Adrenal gland (tissue), 12 donors: ENCODE measurements around the gene NOXA1. TPM values are rescaled to one million over a fixed set of nuclear protein-coding genes. Genes with fewer than 3 reads are reported as not detected.

Experiments used
- DNase-seq, 7 donors: peaks; one replicate each; pipeline ENCODE4 v3.0.0-alpha.2; 2019 to 2020
- H3K27ac ChIP-seq, 5 donors: fragments of 200-600 bp; sonication (generic) in 4 of 5; 1 replicate in 3 of 5; 2 replicates in 2 of 5; pipeline versions ENCODE4 v1.5.1 to v1.8.0; 2016 to 2020; ENCODE audit warnings: mild to moderate bottlenecking in 1 of 5
- H3K27me3 ChIP-seq: fragments of 200-600 bp; 2 replicates; pipeline ENCODE4 v1.8.0; 2021
- H3K36me3 ChIP-seq, 2 donors: fragments of 200-600 bp; replicated peaks in 1 of 2; 1 replicate in 1 of 2; 2 replicates in 1 of 2; pipeline versions ENCODE4 v1.5.1 to v1.8.0; 2018 to 2022
- H3K4me1 ChIP-seq, 2 donors: fragments of 200-600 bp; replicated peaks in 1 of 2; 1 replicate in 1 of 2; 2 replicates in 1 of 2; pipeline versions ENCODE4 v1.5.1 to v1.8.0; 2018 to 2021
- H3K4me3 ChIP-seq, 4 donors: fragments of 200-600 bp; sonication (generic) in 3 of 4; one replicate each; pipeline ENCODE4 v1.5.1; 2016 to 2018
- H3K9me3 ChIP-seq, 3 donors: fragments of 200-600 bp; sonication (generic) in 1 of 3; replicated peaks in 1 of 3; 1 replicate in 2 of 3; 2 replicates in 1 of 3; pipeline versions ENCODE4 v1.5.1 to v1.8.0; 2016 to 2021
- POLR2A ChIP-seq, 2 donors: fragments of 450-650 bp; IDR thresholded peaks; one replicate each; pipeline ENCODE4 v1.6.1; 2017; ENCODE audit warnings: antibody characterized with exemption in 2 of 2, mild to moderate bottlenecking in 2 of 2, moderate library complexity in 1 of 2
- WGBS, 4 donors: extraction: QIAGEN DNeasy Blood & Tissue Kit in 2 of 4; methylation state at CpG; one replicate each; pipeline versions ENCODE4 v1.1.5 to v1.1.7; 2013 to 2017; 5-methylcytosine and 5-hydroxymethylcytosine counted together
- intact Hi-C, 2 donors: fragments of 100-400 bp; cut with DNase I; formaldehyde crosslinking; loops; one replicate each; pipeline versions ENCODE4 v1.14.1 to v1.15.0; 2022 to 2023
- polyA plus RNA-seq, 3 donors: library from polyadenylated mRNA; stranded (reverse); fragments of 200-250 nt in 2 of 3; fragments of 350-450 nt in 1 of 3; fragmentation: Illumina TruSeq in 1 of 3; extraction: RNeasy Lipid Tissue Mini Kit (QIAGEN cat#74804) in 1 of 3; gene quantifications; one replicate each; pipeline ENCODE4 v1.2.3, GENCODE V29; 2013 to 2014
- total RNA-seq, 9 donors: library from RNA; depleted of rRNA in 4 of 9; stranded (reverse); fragments of >200 nt in 4 of 9; fragments of 120-200 nt in 1 of 9; fragmentation: NEBNext Ultra II Directional in 1 of 9; extraction: Animal tissue kit (Norgen Biotek cat#: 25700) in 1 of 9; gene quantifications; one replicate each; pipeline versions ENCODE4 v1.1.0 to v1.2.4, GENCODE V29; 2013 to 2023
- TF ChIP-seq, protein P1 (sequence below), 6 experiments: fragments of 450-650 bp in 4 of 6; fragments of 200-600 bp in 2 of 6; sonication (generic) in 1 of 6; IDR thresholded peaks; 1 replicate in 5 of 6; 2 replicates in 1 of 6; pipeline versions ENCODE4 v1.5.1 to v1.8.0; 2016 to 2021; ENCODE audit warnings: antibody characterized with exemption in 6 of 6, mild to moderate bottlenecking in 2 of 6, moderate library complexity in 1 of 6
- donor health status: healthy with polysubstance abuse.
- donor health status: Bipolar disorder and iron deficiency.
- donor health status: DM: yes; HTN: yes; CAD: no.
- donor health status: DM: no; HTN: no; CAD: no.
- donor health status: DM: no; HTN: no; CAD: no.
- donor health status: DM: yes; HTN: yes; CAD: no.

NOXA1 gene
- total and polyA plus RNA-seq, 12 donors, result 2.9 to 50.7 (median 9.4) TPM; not detected in 1

DNA sequence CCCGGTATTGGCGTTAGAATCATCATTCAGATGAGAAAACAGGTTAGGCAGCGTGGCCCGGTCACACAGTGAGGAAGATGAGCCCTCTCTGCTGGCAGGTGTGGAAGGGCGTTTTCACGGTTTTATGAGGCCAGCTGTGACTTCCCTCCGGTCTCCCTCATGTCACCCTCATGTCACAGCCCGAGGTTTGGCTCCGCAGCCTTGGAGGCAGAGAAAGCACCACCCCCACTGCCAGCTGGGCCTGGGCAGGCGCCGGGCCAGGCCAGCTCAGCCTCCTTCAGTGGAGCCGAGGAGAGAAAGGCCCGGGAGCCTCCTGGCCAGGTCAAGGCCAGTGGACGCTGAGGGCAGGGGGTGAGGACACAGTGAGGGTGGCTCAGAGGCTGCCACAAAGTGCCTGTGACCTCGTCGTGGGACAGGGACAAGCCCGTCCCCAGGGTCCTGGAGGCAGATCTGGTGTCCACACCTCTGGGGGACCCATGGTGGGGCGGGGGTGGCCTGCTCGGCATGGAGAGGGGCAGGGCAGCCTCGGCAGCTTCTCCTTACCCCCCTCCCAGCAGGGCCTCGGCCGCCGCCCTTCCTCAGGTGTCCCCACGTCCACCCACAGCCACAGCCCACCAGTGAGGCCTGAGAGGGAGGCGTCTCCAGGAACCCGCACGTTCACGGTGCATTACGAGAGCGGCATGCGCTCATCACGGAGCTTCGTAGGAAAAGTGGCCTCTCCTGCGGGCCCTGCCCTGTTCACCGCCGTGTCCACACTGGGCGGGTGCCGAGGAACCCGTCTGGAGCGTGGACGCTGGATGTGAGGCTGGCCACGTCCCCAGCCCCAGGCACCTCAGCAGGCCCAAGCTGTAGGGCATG, 32.4 kb upstream of the NOXA1 start:
- TF ChIP-seq POLR2A (IDR thresholded peaks at IDR 0.05), result no peak
- Histone ChIP-seq H3K4me1 (peaks cover 4 to 14% of the 10 kb centered on the region in 2 donors), H3K27ac (peak overlapping the region in 2 of 5 donors; percentile 62 to 73), H3K4me3 (no peak overlapping the region), H3K36me3 (no peaks in the 10 kb centered on the region), H3K9me3 (no peaks in the 10 kb centered on the region), H3K27me3 (no peaks in the 10 kb centered on the region)
- 54 to 73% (median 62%) methylated on average over 9 to 42 of the region's 42 CpGs for WGBS, 4 donors
- intact Hi-C loops, result no loop called here
- DNase-seq, result peak; percentile 53 to 79 (median 74)

DNA sequence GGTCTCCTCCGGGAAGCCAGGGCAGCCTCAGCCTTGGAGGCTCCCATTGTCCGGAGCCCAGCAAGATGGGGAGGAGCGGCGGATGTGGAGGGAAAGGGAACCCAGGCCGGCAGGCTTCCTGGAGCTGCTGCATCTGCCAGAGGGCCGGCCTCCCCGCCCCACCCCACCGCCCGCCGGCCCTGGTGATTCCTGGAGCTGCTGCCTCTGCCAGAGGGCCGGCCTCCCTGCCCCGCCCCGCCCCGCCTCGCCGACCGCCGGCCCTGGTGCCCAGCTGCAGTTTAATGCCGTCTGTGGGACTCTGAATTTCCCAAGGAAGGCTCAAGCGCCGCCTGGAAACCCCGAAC, 31.8 kb upstream of the NOXA1 start:
- Histone ChIP-seq H3K27ac (peak overlapping the region in 2 of 5 donors; percentile 62 to 73), H3K4me1 (peaks cover 4 to 14% of the 10 kb centered on the region in 2 donors), H3K9me3 (no peaks in the 10 kb centered on the region), H3K36me3 (no peaks in the 10 kb centered on the region), H3K4me3 (no peak overlapping the region), H3K27me3 (no peaks in the 10 kb centered on the region)
- no peak for TF ChIP-seq POLR2A (IDR thresholded peaks at IDR 0.05)
- TF ChIP-seq, protein P1, sequence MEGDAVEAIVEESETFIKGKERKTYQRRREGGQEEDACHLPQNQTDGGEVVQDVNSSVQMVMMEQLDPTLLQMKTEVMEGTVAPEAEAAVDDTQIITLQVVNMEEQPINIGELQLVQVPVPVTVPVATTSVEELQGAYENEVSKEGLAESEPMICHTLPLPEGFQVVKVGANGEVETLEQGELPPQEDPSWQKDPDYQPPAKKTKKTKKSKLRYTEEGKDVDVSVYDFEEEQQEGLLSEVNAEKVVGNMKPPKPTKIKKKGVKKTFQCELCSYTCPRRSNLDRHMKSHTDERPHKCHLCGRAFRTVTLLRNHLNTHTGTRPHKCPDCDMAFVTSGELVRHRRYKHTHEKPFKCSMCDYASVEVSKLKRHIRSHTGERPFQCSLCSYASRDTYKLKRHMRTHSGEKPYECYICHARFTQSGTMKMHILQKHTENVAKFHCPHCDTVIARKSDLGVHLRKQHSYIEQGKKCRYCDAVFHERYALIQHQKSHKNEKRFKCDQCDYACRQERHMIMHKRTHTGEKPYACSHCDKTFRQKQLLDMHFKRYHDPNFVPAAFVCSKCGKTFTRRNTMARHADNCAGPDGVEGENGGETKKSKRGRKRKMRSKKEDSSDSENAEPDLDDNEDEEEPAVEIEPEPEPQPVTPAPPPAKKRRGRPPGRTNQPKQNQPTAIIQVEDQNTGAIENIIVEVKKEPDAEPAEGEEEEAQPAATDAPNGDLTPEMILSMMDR (IDR thresholded peaks at IDR 0.05), result no peak
- DNase-seq, result peak in 3 of 7 donors; percentile 40 to 60 (median 60)
- intact Hi-C loops, result no loop called here
- 84 to 100% (median 89%) methylated on average over 4 to 22 of the region's 22 CpGs for WGBS, 4 donors

DNA sequence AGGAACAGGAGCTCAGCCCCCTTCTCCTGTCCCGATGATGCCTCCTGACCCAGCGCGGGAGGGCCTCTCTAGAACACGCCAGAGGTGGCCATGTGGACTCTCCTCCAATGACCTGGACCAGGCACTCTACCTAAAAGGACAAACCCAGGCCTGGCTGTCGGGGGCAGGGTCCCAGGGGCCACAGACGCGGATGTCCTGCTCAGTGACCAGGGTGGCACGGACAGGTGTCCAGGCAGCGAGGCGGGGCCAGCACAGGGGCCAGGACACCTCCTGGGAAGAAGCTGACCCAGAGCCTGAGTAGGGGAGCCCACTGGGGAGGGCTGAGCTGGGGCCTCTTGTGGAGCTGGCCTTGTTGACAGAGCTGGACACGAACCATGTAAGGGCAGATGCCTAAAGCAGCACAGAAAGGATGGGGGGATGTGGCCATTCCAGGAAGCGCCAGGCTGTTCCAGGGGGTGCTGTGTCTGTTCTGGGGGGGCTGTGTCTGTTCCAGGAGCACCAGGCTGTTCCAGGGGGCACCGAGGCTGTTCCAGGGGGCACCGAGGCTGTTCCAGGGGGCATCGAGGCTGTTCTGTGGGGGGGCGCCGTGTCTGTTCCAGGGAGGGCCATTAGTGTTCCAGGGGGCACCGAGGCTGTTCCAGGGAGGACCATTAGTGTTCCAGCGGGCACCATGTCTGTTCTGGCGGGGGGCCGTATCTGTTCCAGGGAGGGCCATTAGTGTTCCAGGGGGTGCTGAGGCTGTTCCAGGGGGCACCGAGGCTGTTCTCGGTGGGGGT, 30.8 kb upstream of the NOXA1 start:
- no peak for DNase-seq
- Histone ChIP-seq H3K27me3 (no peaks in the 10 kb centered on the region), H3K36me3 (no peaks in the 10 kb centered on the region), H3K4me3 (no peak overlapping the region), H3K27ac (no peak overlapping the region), H3K4me1 (peaks cover 4 to 14% of the 10 kb centered on the region in 2 donors), H3K9me3 (no peaks in the 10 kb centered on the region)
- no peak for TF ChIP-seq POLR2A (IDR thresholded peaks at IDR 0.05)
- TF ChIP-seq, protein P1 (IDR thresholded peaks at IDR 0.05), result no peak
- intact Hi-C loops, result no loop called here
- 92 to 97% (median 96%) methylated on average over 6 to 23 of the region's 23 CpGs for WGBS, 4 donors

DNA sequence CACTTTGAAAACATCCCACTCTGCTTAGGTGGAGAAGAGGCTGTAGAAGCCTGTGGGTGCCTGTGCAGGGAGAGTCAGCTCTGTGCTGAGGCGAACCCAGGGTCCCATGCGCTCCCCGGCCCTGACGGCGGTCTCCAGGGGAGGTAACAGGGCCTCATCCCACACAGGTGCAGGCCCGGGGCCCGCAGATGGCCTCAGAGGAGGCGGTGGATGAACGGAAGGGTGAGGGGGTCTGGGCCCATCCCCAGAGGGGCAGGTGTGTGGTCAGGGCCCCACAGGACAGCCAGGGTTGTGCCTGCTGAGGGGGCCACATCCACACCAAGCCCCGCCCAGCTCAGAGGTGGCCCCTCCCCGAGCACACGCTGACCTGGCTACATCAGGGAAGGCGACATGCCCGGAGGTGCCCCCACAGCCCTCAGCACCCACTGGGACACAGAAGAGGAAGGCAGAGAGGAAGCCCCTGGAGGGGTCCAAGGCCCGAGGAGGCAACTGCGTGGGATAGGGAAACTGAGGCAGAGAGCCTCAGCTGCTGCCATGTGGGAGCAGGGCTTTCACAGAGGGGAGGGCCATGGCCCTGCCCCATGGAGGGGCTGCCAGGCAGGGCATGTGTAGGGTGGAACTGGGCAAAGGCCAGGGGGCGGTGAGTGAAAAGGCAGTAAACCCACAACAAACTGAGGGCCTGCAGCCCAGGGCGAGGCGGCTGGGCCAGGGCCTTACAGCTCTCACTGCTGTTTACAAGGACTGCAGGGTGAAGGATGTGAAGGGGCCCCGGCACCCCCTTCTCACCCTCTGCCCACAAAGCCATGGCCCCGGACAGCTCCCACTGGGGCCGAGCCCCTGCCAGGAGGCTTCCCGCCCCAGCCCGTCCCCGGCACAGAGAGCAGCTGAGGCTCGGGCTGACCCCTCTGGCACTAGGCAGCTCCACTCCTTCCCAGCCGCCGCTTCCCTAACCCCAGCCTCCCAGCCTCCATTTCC, 29.7 kb upstream of the NOXA1 start:
- no peak for DNase-seq
- TF ChIP-seq, protein P1 (IDR thresholded peaks at IDR 0.05), result no peak
- TF ChIP-seq POLR2A (IDR thresholded peaks at IDR 0.05), result no peak
- H3K27ac ChIP-seq, result no peak overlapping the region
- peaks cover 4 to 8% of the 10 kb centered on the region in 2 donors for H3K4me1 ChIP-seq
- WGBS, 4 donors, result 91 to 96% (median 94%) methylated on average over 20 to 28 of the region's 28 CpGs
- H3K4me3 ChIP-seq, result no peak overlapping the region
- no peaks in the 10 kb centered on the region for H3K27me3 ChIP-seq
- no peaks in the 10 kb centered on the region for H3K36me3 ChIP-seq
- intact Hi-C loops, result no loop called here
- H3K9me3 ChIP-seq, result no peaks in the 10 kb centered on the region
